Right lobe of liver (tissue), 6 donors: ENCODE results near the gene GXYLT2. TPM values are rescaled to one million over a fixed set of nuclear protein-coding genes. Genes with fewer than 3 reads are reported as not detected.

ENCODE experiments used
- ATAC-seq, 4 donors: fragments of 200-7000 bp; cut with Tn5 transposase; one replicate each; pipeline ENCODE4 v1.9.1; 2020; ENCODE audit warnings: mild to moderate bottlenecking in 4 of 4, moderate library complexity in 4 of 4
- DNase-seq, 3 donors: peaks; one replicate each; pipeline ENCODE4 v3.0.0-alpha.2; 2020
- H3K27ac ChIP-seq, 3 donors: fragments of 200-600 bp; one replicate each; pipeline ENCODE4 v1.8.0; 2022
- H3K27me3 ChIP-seq, 2 donors: fragments of 200-600 bp; one replicate each; pipeline ENCODE4 v1.8.0; 2022
- H3K36me3 ChIP-seq, 4 donors: fragments of 200-600 bp; sonication (generic) in 1 of 4; one replicate each; pipeline versions ENCODE4 v1.5.1 to v1.8.0; 2017 to 2022; ENCODE audit warnings: control low read depth in 1 of 4
- H3K4me1 ChIP-seq, 4 donors: fragments of 200-600 bp; sonication (generic) in 1 of 4; one replicate each; pipeline versions ENCODE4 v1.5.1 to v1.8.0; 2017 to 2022; ENCODE audit warnings: control low read depth in 1 of 4
- H3K4me3 ChIP-seq, 3 donors: fragments of 200-600 bp; one replicate each; pipeline ENCODE4 v1.8.0; 2022
- H3K9me3 ChIP-seq, 4 donors: fragments of 200-600 bp; sonication (generic) in 1 of 4; one replicate each; pipeline versions ENCODE4 v1.5.1 to v1.8.0; 2017 to 2022; ENCODE audit warnings: control low read depth in 1 of 4
- POLR2A ChIP-seq: fragments of 450-650 bp; IDR thresholded peaks from one replicate; pipeline ENCODE4 v1.6.1; 2017; ENCODE audit warnings: antibody characterized with exemption, mild to moderate bottlenecking
- WGBS: methylation state at CpG from one replicate; pipeline ENCODE4 v1.1.6; 2018; ENCODE audit warnings: low coverage, low lambda C conversion rate; ENCODE audit not compliant: insufficient coverage; ENCODE audit errors: missing lambda C conversion rate; 5-methylcytosine and 5-hydroxymethylcytosine counted together
- intact Hi-C, 2 donors: fragments of 100-400 bp; cut with DNase I; formaldehyde crosslinking; loops; one replicate each; pipeline versions ENCODE4 v1.11.2 to v1.14.1; 2022
- total RNA-seq, 6 experiments: library from RNA; depleted of rRNA in 2 of 6; stranded (reverse); fragments of >200 nt in 2 of 6; fragmentation: NEBNext Ultra II Directional in 3 of 6; extraction: Animal tissue kit (Norgen Biotek cat#: 25700) in 3 of 6; gene quantifications; one replicate each; pipeline versions ENCODE4 v1.1.0 to v1.2.4, GENCODE V29; 2016 to 2023
- TF ChIP-seq, protein P1 (sequence below), 4 donors: fragments of 200-600 bp in 3 of 4; fragments of 450-650 bp in 1 of 4; IDR thresholded peaks; one replicate each; pipeline versions ENCODE4 v1.5.1 to v1.8.0; 2016 to 2022; ENCODE audit warnings: antibody characterized with exemption in 4 of 4, mild to moderate bottlenecking in 2 of 4
- donor health status: DM: no; HTN: yes; CAD: no.
- donor health status: DM: no; HTN: no; CAD: no.
- donor health status: DM: no; HTN: no; CAD: no.
- donor health status: DM: no; HTN: yes; CAD: no.
- donor health status: DM: no; HTN: yes; CAD: no.

The GXYLT2 gene
- total RNA-seq, 6 experiments from 2014 or later, result 0.06 to 0.69 (median 0.12) TPM; not detected in 1

DNA sequence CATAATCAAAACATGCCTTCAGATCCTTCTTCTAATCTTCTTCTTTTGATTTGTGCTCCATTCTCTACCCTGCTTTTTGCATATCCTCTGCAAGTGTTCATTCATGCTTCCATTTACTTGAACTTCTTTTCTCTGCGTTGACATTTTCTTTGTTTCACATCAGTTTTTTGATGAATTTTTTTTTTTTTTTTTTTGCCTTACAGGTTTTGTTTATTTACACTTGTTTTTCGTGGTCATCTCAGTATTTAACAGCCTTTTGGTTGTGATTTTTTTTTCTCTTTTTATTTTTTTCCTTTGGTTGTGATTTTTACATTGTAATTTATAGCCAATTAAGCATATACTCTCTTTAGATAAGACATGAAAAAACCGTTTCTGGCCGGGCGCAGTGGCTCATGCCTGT is 27.8 kb upstream of the GXYLT2 start:
- ATAC-seq (no peak), DNase-seq (no peak)
- H3K4me1 ChIP-seq, result no peaks in the 10 kb centered on the region
- H3K27ac ChIP-seq, result no peak overlapping the region
- 63% methylated on average over 5 of the region's 5 CpGs for WGBS
- H3K4me3 ChIP-seq, result no peak overlapping the region
- intact Hi-C loops, result no loop called here
- no peaks in the 10 kb centered on the region for H3K36me3 ChIP-seq
- no peak for TF ChIP-seq POLR2A
- TF ChIP-seq, protein P1, sequence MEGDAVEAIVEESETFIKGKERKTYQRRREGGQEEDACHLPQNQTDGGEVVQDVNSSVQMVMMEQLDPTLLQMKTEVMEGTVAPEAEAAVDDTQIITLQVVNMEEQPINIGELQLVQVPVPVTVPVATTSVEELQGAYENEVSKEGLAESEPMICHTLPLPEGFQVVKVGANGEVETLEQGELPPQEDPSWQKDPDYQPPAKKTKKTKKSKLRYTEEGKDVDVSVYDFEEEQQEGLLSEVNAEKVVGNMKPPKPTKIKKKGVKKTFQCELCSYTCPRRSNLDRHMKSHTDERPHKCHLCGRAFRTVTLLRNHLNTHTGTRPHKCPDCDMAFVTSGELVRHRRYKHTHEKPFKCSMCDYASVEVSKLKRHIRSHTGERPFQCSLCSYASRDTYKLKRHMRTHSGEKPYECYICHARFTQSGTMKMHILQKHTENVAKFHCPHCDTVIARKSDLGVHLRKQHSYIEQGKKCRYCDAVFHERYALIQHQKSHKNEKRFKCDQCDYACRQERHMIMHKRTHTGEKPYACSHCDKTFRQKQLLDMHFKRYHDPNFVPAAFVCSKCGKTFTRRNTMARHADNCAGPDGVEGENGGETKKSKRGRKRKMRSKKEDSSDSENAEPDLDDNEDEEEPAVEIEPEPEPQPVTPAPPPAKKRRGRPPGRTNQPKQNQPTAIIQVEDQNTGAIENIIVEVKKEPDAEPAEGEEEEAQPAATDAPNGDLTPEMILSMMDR (IDR thresholded peaks at IDR 0.05), result no peak
- no peaks in the 10 kb centered on the region for H3K27me3 ChIP-seq
- no peaks in the 10 kb centered on the region for H3K9me3 ChIP-seq

DNA sequence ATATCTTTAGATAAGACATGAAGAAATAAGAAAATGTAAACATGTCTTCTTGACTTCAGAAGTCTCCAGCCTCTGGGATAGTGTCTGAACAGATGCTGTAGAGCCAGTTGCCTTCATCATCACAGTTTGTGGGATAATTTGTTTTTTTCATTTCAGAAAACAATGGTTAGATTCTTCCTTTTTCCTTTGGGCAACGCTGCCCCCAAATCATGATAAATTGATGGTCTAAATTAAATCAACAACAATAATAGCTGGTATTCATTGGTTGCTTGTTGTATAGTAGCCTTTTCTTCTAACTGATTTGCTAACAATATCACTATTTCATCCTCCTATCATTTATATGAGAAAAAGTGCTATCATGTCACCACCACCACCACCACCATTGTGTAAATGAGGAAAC is 27.0 kb upstream of the GXYLT2 start:
- Histone ChIP-seq H3K27me3 (no peaks in the 10 kb centered on the region), H3K36me3 (no peaks in the 10 kb centered on the region), H3K27ac (no peak overlapping the region), H3K9me3 (no peaks in the 10 kb centered on the region), H3K4me3 (no peak overlapping the region), H3K4me1 (no peaks in the 10 kb centered on the region)
- intact Hi-C loops, result no loop called here
- ATAC-seq (no peak), DNase-seq (no peak)
- WGBS, result 82% methylated on average over 1 of the region's 1 CpG
- TF ChIP-seq POLR2A, result no peak
- TF ChIP-seq, protein P1 (IDR thresholded peaks at IDR 0.05), result no peak

DNA sequence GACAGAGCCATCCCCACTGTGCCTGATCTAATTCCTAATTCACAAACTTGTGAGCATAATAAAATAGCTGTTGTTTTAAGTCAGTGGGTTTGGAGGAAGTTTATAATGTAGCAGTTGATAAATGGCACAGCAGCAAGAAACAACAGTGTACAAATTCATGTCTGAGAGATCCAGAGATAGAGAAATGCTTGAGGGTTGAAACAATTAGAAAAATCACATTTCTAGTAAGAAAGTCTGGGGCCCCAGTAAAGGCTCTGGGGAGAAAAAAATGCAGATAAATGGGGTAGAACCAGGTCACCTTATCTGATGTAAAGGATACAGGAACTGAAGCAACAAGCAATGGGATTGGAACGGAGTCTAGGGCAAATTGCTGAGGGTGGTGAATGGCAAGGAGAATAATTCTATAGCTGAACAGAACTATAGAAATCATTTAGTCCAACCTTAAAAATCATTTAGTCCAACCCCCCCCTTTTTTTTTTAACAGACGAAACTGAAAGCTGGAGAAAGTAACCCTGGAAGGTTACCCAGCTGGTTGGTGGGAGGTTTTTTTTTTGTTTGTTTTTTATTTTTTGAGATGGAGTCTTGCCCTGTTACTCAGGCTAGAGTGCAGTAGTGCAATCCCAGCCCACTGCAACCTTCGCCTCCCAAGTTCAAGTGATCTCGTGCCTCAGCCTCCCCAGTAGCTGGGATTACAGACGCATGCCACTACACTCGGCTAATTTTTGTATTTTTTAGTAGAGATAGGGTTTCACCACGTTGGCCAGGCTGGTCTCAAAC is 25.3 kb upstream of the GXYLT2 start:
- Histone ChIP-seq H3K4me1 (no peaks in the 10 kb centered on the region), H3K4me3 (no peak overlapping the region), H3K27me3 (no peaks in the 10 kb centered on the region), H3K9me3 (no peaks in the 10 kb centered on the region), H3K36me3 (no peaks in the 10 kb centered on the region), H3K27ac (no peak overlapping the region)
- ATAC-seq (no peak), DNase-seq (no peak)
- WGBS, result 68% methylated on average over 4 of the region's 7 CpGs
- no peak for TF ChIP-seq POLR2A
- TF ChIP-seq, protein P1 (IDR thresholded peaks at IDR 0.05), result no peak
- intact Hi-C loops, result no loop called here

DNA sequence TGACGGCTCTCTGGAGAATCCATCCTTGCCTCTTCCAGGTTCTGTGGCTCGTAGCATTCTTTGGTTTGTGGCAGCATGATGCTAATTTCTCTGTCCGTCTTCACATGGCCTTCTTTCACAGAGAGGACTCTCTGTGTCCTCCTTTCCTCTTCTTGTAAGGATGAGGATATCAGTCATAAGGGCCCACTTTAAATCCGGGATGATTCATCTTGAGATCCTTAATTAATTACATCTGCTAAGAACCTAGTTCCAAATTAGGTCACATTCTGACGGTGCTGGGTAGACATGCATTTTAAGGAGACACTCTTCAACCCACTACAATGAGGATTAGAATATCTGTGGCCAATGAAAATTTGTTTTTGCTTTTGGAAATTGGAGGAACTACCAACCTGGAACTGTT is 15.7 kb upstream of the GXYLT2 start:
- no peak for DNase-seq
- no peaks in the 10 kb centered on the region for H3K9me3 ChIP-seq
- no peak overlapping the region for H3K27ac ChIP-seq
- H3K4me1 ChIP-seq, result no peaks in the 10 kb centered on the region
- no peaks in the 10 kb centered on the region for H3K36me3 ChIP-seq
- ATAC-seq, result no peak
- 84% methylated on average over 5 of the region's 5 CpGs for WGBS
- no peak overlapping the region for H3K4me3 ChIP-seq
- no peaks in the 10 kb centered on the region for H3K27me3 ChIP-seq
- intact Hi-C loops, result no loop called here
- no peak for TF ChIP-seq POLR2A
- TF ChIP-seq, protein P1 (IDR thresholded peaks at IDR 0.05), result no peak
